GM19324 (cell line): ENCODE measurements around the gene TEK.
"Not testable (repeated sequence)": the region's sequence is repeated elsewhere in the genome, so short reads cannot be mapped to it uniquely, and the experiment has no call there.

Experiments
- ATAC-seq: cut with Tn5 transposase; IDR thresholded peaks from one replicate; pipeline ENCODE4 v1.9.1; 2021; ENCODE audit warnings: mild to moderate bottlenecking, moderate library complexity; ENCODE audit not compliant: unreplicated experiment, low FRiP score

The TEK gene

DNA sequence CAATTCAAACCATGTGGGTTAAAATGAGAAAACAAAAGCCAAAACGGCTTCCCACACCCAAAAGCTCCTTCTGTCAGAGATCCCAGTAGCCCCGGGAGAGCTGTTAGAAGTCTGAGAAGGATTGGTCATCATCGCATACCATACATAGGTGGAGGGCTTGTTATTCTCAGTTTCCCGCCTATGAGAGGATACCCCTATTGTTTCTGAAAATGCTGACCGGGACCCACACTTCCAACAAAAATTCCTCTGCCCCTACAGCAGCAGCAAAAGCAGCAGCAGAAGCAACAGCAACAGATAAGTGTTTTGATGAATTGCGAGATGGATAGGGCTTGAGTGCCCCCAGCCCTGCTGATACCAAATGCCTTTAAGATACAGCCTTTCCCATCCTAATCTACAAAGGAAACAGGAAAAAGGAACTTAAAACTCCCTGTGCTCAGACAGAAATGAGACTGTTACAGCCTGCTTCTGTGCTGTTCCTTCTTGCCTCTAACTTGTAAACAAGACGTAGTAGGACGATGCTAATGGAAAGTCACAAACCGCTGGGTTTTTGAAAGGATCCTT, at the start of gene TEK:
TEK (plus strand) TSS at position 245 of the 561 bp plus-strand sequence. CDS start 366 bp downstream, outside the sequence.
- no peak for ATAC-seq

GRCh38 chr9:27059412-27059811, 49.6 kb upstream of the TEK start:
- ATAC-seq, result no peak

- no peak for ATAC-seq
Measured at GRCh38 chr9:27059907-27060306, 49.1 kb upstream of the TEK start.

DNA sequence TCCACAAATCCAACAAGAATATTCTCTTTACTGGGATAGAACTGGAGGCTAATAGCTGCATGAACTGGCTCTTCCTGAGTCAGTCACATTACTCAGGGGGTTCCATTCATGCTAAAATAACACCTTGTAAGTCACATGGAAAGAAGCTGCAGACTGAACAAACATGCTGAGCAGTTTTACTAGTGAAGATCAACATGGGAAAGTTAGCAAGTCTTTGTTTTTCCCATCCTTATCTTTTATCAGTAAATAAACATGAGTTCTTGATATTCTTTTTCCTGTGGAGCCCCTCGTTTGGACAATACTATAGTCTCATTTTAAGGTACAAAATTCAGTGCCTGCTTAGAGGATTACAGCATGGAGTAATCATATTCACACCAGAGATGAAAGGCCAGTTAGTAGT, 43.7 kb upstream of the TEK start:
- ATAC-seq, result no peak

- no peak for ATAC-seq
Measured at GRCh38 chr9:27073841-27074728, 34.9 kb upstream of the TEK start.

DNA sequence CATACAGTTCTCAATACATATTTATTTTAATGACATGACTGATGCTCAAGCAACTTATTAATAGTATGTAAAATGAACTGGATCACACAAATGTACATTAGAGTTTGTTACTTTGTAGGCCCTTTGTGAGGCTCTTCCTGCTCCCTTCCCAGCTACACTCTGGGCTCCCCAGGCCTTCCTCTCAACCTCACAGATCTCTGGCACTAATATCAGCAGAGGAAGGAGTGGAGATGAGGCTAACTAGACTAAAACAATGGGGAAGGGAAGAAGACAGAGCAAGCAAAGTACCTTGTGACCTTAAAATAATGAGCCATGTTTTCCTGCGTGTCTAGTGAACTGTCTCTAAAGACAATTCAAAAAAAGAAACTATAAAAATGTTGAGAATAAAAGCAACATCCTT, 30.3 kb upstream of the TEK start:
- no peak for ATAC-seq

DNA sequence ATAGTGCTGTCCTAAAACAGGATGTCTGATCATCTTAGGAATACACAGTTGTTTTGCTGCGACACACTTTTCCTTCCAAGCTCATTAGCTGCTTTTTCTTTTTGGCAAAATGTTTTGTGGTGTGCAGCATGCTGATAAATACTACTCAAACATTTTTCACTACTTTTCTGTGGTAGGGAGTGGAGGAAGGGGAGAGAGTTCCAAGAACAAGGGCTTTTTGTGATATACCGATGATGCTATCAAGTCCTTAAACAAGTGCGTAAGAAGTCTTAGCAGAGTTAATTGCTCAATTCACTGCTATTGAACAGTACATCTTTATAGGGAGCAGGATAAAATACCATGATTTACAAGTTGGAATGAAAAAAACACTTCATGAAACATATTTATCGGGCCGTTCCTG, 23.6 kb upstream of the TEK start:
- no peak for ATAC-seq

DNA sequence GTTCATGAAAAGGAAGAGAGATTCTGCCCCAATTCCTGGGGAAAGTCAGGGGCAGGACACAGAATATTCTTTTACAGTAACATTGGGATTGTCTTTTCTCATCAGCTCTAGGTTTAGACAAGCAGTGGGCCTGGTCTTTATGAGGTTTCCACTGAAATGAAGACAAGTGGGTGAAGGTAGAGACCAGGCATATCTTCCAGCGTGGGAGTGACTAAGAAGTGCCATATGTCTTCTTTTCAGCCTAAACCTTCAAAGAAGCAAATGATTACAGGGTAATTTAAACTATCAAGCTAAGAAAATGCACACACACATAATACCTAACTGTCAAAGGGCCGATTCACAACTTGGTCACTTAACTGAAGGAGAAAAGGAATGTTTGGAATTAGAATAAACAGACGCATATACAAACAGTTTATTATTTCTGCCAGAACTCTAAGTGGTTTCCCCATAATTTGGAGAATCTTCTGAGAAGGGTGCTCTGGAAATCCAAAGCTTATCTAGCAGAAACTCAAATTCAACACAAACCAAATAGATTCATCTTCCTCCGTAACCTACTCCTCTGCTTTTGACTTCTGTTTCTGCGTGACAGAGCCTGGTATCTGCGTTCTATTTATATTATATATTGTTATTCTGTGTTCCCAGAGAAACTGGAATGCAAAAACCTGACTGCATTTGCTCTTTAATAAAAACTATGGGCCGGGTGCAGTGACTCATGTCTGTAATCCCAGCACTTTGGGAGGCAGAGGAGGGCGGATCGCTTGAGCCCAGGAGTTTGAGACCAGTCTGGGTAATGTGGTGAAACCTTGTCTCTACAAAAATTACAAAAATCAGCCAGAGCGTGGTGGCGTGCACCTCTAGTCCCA, 22.0 kb upstream of the TEK start:
- ATAC-seq, result no peak

DNA sequence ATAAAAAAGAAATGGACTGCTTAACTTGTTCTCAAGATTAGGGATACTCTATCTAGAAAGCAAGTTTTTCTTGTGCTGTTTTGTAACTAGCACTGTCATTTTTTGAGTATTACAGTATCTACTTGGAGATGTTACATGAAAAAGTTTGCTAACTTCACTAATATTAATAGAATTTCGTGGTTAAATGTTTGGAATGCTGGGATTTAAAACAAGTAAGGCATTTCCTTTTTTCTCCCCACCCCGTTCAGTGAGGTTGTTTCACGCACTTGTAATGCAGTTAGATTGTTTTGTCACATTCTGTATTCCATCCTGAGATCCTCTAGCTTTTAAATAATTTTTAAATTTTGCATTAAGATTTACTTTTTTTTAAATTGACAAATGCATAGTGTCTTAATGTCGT, 20.0 kb upstream of the TEK start:
- ATAC-seq, result no peak

DNA sequence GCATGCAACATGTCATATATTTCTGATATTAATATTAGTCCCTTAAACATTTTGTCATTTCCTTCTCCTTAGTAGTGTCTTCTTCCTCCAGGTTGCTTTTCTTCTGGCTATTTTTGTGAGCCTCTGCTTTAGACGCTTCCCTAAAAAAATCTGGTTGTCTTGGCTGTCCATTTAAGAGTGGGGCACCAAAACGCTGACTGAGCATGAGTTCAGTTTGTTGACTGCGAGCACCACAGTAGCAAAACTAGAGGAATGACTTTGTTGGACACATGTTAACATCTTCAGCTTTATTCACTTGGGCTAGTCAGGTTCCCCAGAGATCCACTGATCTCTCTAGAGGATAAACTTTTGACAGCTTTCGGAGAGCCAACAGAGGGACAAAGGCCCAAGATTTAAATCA, 19.3 kb upstream of the TEK start:
- ATAC-seq, result no peak

- ATAC-seq, result no peak
Measured at GRCh38 chr9:27090231-27090630, 18.8 kb upstream of the TEK start.

GRCh38 chr9:27090711-27091110, 18.3 kb upstream of the TEK start:
- no peak for ATAC-seq

DNA sequence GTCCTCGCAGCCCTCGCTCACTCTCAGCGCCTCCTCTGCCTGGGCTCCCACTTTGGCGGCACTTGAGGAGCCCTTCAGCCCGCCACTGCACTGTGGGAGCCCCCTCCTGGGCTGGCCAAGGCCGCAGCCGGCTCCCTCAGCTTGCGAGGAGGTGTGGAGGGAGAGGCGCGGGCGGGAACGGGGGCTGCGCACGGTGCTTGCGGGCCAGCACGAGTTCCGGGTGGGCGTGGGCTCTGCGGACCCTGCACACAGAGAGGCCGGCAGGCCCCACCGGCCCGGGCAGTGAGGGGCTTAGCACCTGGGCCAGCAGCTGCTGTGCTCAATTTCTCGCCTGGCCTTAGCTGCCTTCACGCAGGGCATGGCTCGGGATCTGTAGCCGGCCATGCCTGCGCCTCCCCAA, 16.5 kb upstream of the TEK start:
- not testable (repeated sequence) for ATAC-seq

DNA sequence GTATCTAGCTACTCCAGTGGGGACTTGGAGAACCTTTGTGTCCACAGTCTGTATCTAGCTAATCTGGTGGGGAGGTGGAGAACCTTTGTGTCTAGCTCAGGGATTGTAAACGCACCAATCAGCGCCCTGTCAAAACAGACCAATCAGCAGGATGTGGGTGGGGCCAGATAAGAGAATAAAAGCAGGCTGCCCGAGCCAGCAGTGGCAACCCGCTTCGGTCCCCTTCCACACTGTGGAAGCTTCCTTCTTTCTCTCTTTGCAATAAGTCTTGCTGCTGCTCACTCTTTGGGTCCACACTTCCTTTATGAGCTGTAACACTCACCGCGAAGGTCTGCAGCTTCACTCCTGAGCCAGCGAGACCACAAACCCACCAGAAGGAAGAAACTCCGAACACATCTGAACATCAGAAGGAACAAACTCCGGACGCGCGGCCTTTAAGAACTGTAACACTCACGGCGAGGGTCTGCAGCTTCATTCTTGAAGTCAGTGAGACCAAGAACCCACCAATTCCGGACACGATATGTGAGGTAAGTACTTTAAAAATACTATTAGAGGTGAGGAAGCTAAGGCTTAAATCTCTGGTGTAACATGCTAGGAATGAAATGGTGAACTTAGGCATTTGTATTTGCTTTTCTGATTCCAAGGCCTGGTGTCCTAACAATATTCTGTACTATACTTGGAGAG, 15.5 kb upstream of the TEK start:
- not testable (repeated sequence) for ATAC-seq

DNA sequence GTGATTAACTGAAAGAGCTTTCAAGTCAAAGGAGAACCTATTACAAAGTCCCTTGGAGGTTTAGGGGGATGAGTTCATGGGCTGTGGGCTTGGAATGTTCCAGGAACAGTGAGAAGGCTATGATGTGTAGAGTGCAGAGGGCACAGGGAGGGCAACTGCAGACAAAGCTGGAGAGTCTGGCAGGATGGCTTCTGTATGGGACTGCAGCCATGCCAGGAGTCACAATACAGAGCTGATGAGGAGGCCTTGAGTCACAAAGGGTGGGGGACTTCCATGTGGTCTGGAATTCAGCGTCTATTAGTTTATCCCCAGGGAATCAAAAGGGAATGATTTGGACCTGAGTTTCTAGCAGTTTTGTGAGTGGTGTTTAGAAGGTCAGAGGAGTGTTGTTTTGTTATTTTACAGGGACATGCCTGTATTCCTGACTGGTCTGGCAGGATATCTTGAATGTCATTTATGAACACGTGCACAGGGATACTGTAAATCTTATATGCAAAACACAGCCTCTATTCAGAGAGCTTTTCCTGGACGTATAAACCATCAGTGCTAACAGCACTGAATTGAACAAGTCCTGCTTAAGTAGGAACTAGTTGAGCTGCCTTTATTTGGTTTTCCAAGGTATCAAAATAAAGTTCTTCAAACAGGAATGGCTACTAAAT, 14.3 kb upstream of the TEK start:
- no peak for ATAC-seq

DNA sequence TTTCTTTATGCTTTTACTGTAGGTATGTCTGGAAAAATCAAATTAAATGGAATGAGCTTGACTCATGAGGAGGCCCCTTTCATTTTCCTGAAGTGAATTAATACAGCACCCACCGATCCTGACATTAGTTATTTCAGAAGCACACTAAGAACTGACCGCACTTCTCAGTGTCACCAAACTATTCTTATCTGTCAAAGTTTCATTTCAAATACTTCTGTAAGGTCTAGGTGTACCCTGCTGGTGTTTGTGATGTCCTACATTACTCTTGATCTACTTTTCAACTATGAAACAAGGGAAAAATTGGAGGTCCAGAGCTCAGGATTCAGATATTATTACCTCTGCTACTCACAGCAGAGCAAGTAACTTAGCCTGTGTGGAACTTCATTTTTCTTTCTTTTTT, 1.8 kb upstream of the TEK start:
- ATAC-seq, result no peak

DNA sequence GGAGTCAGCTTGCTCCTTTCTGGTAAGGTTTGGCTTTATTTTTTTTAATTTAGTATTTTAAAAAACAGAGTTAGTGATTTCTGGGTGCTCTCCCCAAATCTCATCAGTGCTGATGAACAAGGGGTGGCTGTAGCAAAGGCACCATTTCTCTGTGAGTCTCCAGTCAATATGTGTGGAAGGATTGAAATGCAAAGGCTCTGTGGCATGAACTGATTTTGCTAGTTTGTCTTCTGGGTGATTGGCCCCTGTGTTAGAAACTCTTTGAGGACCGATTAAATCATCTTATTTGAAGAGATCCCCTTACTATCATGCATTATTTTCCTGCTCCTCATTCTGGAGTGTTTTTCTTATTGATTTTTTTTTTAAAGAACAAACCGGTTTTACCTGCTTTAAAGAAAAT, 596 bp downstream of the TEK start:
- ATAC-seq, result no peak

- no peak for ATAC-seq
Measured at GRCh38 chr9:27110181-27110580, 1.2 kb downstream of the TEK start.

DNA sequence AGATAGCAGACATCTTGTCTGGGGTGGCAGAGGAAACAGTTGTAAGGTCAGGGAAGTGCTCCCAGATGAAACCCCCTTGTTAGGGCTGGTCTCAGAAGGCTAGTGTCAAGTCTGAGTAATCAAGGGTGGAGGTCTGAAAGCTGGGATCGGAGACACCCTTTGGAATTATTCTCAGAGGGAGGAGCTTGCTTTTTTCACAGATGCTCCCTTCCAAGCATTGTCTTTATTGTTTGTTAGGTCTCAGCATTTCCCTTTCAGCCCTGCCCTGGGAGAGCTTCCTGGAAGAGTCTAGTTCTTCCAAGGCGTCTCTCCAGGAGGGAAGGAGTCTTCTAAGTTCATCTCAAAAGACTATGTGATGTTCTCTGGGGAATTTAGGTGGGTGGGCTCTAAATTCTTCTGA, 3.2 kb downstream of the TEK start:
- ATAC-seq, result no peak

DNA sequence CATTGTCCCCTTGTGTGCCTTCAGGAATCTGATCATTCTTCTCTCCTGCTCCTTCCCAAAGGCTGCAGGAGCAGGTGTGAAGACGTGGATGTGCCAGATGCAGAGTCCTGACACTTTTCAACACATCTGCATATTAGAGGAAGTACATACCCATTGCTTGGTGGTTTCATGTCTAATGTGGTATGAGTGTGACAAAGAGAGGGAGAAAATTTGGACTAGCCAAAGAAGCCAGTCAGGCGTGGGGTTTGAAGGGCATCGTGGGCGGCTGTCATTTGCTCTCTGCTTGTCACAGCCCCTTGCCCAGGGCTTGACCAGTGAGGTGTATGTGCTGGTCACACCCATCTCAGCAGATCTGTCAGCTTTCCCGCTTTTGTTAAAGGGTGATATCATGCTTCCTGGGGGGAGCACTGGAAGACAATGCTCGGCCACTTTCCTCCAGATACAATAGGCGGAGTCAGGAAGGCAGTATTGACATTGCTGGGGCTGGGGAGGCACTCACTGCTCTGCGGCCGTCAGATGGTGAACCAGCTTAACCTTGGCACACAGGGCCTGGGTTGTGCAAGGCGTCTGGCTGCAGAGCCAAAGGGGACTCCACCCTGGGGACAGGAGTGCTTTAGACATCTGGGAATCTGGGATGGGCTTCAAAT, 8.6 kb downstream of the TEK start:
- ATAC-seq, result no peak
